Loucy (cell line): ENCODE results near the gene SCART1.

Experiments used
- CTCF ChIP-seq: fragments of 200-600 bp; sonication (generic); conservative IDR thresholded peaks from 2 replicates; pipeline ENCODE4 v1.5.1; 2014; ENCODE audit warnings: mild to moderate bottlenecking, antibody characterized with exemption, low read length
- EZH2phosphoT487 ChIP-seq: fragments of 200-600 bp; IDR thresholded peaks from 2 replicates; pipeline ENCODE4 v1.6.1; 2018; ENCODE audit warnings: antibody characterized with exemption, mild to moderate bottlenecking, moderate library complexity, borderline replicate concordance

GRCh38 chr10:133455196-133455595, 1.5 kb downstream of the SCART1 start:
- no peak for TF ChIP-seq CTCF
- no peak for TF ChIP-seq EZH2phosphoT487
